ENCODE measurements around the gene FIS1.
"Not testable (repeated sequence)": the region's sequence is repeated elsewhere in the genome, so short reads cannot be mapped to it uniquely, and the experiment has no call there.

DNA sequence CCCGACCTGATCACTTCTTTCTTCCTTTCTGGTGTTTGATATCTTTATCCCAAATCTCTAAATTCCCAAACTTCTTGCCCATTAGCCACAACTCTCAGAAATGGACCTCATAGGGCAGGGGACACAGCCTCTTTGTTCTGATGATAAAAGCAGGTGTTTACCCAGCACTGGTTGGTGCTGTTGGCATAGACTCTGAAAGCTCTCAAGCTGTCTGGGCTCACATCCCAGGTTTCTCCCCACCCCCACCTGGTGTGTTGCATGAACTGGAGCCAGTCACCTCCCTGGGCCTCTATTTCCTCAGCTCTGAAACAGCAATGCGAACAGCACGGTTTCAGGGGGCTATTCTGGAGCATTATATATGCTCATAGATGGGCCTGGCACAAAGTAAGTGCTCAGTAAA lies 41.0 kb upstream of the FIS1 start:
- TF ChIP-seq, protein P1, sequence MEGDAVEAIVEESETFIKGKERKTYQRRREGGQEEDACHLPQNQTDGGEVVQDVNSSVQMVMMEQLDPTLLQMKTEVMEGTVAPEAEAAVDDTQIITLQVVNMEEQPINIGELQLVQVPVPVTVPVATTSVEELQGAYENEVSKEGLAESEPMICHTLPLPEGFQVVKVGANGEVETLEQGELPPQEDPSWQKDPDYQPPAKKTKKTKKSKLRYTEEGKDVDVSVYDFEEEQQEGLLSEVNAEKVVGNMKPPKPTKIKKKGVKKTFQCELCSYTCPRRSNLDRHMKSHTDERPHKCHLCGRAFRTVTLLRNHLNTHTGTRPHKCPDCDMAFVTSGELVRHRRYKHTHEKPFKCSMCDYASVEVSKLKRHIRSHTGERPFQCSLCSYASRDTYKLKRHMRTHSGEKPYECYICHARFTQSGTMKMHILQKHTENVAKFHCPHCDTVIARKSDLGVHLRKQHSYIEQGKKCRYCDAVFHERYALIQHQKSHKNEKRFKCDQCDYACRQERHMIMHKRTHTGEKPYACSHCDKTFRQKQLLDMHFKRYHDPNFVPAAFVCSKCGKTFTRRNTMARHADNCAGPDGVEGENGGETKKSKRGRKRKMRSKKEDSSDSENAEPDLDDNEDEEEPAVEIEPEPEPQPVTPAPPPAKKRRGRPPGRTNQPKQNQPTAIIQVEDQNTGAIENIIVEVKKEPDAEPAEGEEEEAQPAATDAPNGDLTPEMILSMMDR (IDR thresholded peaks at IDR 0.05), result not testable (repeated sequence)
- not testable (repeated sequence) for TF ChIP-seq POLR2A (IDR thresholded peaks at IDR 0.05)
